Keratinocyte (primary cell): ENCODE results near the gene FAF1. TPM values are rescaled to one million over a fixed set of nuclear protein-coding genes. Genes with fewer than 3 reads are reported as not detected.

ENCODE experiments used
- DNase-seq: peaks from one replicate; pipeline ENCODE4 v3.0.0-alpha.2; 2011; ENCODE audit warnings: low read depth, missing footprints, low spot score
- FAIRE-seq: peaks from 2 replicates; lab custom pipeline; 2011; peaks lifted over from hg19 to GRCh38; lab: Jason Lieb, UNC
- H2AFZ ChIP-seq: 2 replicates; pipeline ENCODE4 v1.6.0; 2012; ENCODE audit warnings: low read length, control low read depth, inconsistent platforms; ENCODE audit not compliant: control insufficient read depth
- H3K27ac ChIP-seq: 2 replicates; pipeline ENCODE4 v1.5.1; 2011; ENCODE audit warnings: low read length; ENCODE audit not compliant: control insufficient read depth, insufficient read depth
- H3K27me3 ChIP-seq: 3 replicates; pipeline ENCODE4 v1.6.0; 2011; ENCODE audit warnings: low read length; ENCODE audit not compliant: control insufficient read depth, insufficient read depth; ENCODE audit errors: extremely low read depth
- H3K36me3 ChIP-seq, 2 experiments: 2 replicates in 1 of 2; 3 replicates in 1 of 2; pipeline ENCODE4 v1.5.1; 2011; ENCODE audit warnings: low read length in 2 of 2, mild to moderate bottlenecking in 1 of 2; ENCODE audit not compliant: control insufficient read depth in 2 of 2, insufficient read depth in 2 of 2; ENCODE audit errors: extremely low read depth in 1 of 2
- H3K4me1 ChIP-seq: 3 replicates; pipeline ENCODE4 v1.5.1; 2011; ENCODE audit warnings: low read length; ENCODE audit not compliant: control insufficient read depth, insufficient read depth; ENCODE audit errors: extremely low read depth
- H3K4me2 ChIP-seq: 3 replicates; pipeline ENCODE4 v1.6.0; 2011; ENCODE audit warnings: low read depth, low read length; ENCODE audit not compliant: control insufficient read depth, insufficient read depth; ENCODE audit errors: extremely low read depth
- H3K4me3 ChIP-seq, 3 experiments: fragments of 200-600 bp in 1 of 3; sonication (generic) in 1 of 3; 2 replicates in 2 of 3; 3 replicates in 1 of 3; pipeline ENCODE4 v1.5.1; 2011 to 2016; ENCODE audit warnings: low read length in 3 of 3, mild to moderate bottlenecking in 3 of 3, control low read depth in 2 of 3, inconsistent platforms in 1 of 3, low read depth in 1 of 3, mixed read lengths in 1 of 3, mixed run types in 1 of 3, moderate library complexity in 1 of 3; ENCODE audit not compliant: control insufficient read depth in 2 of 3, insufficient read depth in 2 of 3; ENCODE audit errors: extremely low read depth in 1 of 3
- H3K79me2 ChIP-seq: 2 replicates; pipeline ENCODE4 v1.6.0; 2012; ENCODE audit warnings: low read length; ENCODE audit not compliant: control insufficient read depth, insufficient read depth
- H3K9ac ChIP-seq: 3 replicates; pipeline ENCODE4 v1.6.0; 2011; ENCODE audit warnings: low read length; ENCODE audit not compliant: control insufficient read depth, insufficient read depth; ENCODE audit errors: extremely low read depth
- H3K9me1 ChIP-seq: 3 replicates; pipeline ENCODE4 v1.6.0; 2011; ENCODE audit warnings: low read length; ENCODE audit not compliant: control insufficient read depth, insufficient read depth; ENCODE audit errors: extremely low read depth
- H3K9me3 ChIP-seq: 2 replicates; pipeline ENCODE4 v1.5.1; 2012; ENCODE audit warnings: low read depth, low read length; ENCODE audit not compliant: control insufficient read depth
- H4K20me1 ChIP-seq: 3 replicates; pipeline ENCODE4 v1.6.0; 2011; ENCODE audit warnings: low read length; ENCODE audit not compliant: control insufficient read depth, insufficient read depth; ENCODE audit errors: extremely low read depth
- CTCF ChIP-seq, 3 experiments: IDR thresholded peaks in 1 of 3; conservative IDR thresholded peaks in 1 of 3; optimal IDR thresholded peaks in 1 of 3; 2 replicates in 2 of 3; 3 replicates in 1 of 3; pipeline versions ENCODE3 to v1.5.1; 2011; ENCODE audit warnings: low read length in 3 of 3, mild to moderate bottlenecking in 3 of 3, moderate library complexity in 2 of 3, control low read depth in 1 of 3, inconsistent platforms in 1 of 3; ENCODE audit not compliant: insufficient read depth in 2 of 3; ENCODE audit errors: extremely low read depth in 1 of 3
- EZH2 ChIP-seq: IDR thresholded peaks from one replicate; pipeline ENCODE4 v1.6.1; 2012; ENCODE audit warnings: inconsistent platforms, mild to moderate bottlenecking, low read length, moderate library complexity
- dilution Hi-C: fragments of 300-500 bp; cut with MboI; formaldehyde crosslinking; loops from one replicate; pipeline ENCODE4 v1.7.0; 2020; ENCODE audit warnings: low sequenced_read_pairs; ENCODE audit not compliant: extremely low pct_ligation_motif_present
- polyA plus RNA-seq, 5 experiments: library from polyadenylated mRNA; depleted of rRNA in 3 of 5; stranded (reverse) in 3 of 5; stranded (forward) in 1 of 5; unstranded in 1 of 5; fragments of >200 nt; gene quantifications; 1 replicate in 1 of 5; 2 replicates in 3 of 5; 3 replicates in 1 of 5; pipeline versions ENCODE4 v1.2.1 to v1.2.3, GENCODE V29; 2011 to 2012; ENCODE audit warnings: missing spikeins in 2 of 5, low read depth in 1 of 5, low replicate concordance in 1 of 5

FAF1 gene
- polyA plus RNA-seq, 1 donor (not counting 4 experiments of a cell fraction or from before 2014, with no cell fraction given), result 33.1 TPM

- TF ChIP-seq EZH2, result no peak
- no peak for TF ChIP-seq CTCF (optimal IDR thresholded peaks at IDR 0.05 in 1 of 3, IDR thresholded peaks at IDR 0.05 in 1 of 3, conservative IDR thresholded peaks at IDR 0.05 in 1 of 3; ENCODE audit: extremely low read depth in 1 of 3, insufficient read depth in 2 of 3, low read length in 3 of 3)
- Histone ChIP-seq H3K36me3 (no peaks in the 10 kb centered on the region), H3K9ac (no peak overlapping the region), H3K4me3 (peak overlapping the region in 1 of 3 experiments; percentile 41), H3K27ac (peak overlapping the region; percentile 40), H4K20me1 (no peaks in the 10 kb centered on the region), H3K9me1 (no peaks in the 10 kb centered on the region), H3K79me2 (no peaks in the 10 kb centered on the region), H2AFZ (no peak overlapping the region), H3K27me3 (no peaks in the 10 kb centered on the region), H3K4me2 (peak overlapping the region; percentile 60), H3K9me3 (no peaks in the 10 kb centered on the region), H3K4me1 (peaks cover 16% of the 10 kb centered on the region)
- FAIRE-seq (peak; percentile 93), DNase-seq (peak; percentile 32)
- dilution Hi-C loops, result no loop called here
These were observed 254.4 kb downstream of the FAF1 start for GRCh38 chr1:50705699-50706098.

GRCh38 chr1:50705041-50705440, 255.0 kb downstream of the FAF1 start:
- no peak for DNase-seq
- H3K4me3 ChIP-seq, result no peak overlapping the region
- no peak overlapping the region for H3K27ac ChIP-seq
- H3K9me1 ChIP-seq, result no peaks in the 10 kb centered on the region
- no peak for FAIRE-seq
- no peak overlapping the region for H3K9ac ChIP-seq
- no peaks in the 10 kb centered on the region for H3K27me3 ChIP-seq
- H4K20me1 ChIP-seq, result no peaks in the 10 kb centered on the region
- no peaks in the 10 kb centered on the region for H3K9me3 ChIP-seq
- peaks cover 16% of the 10 kb centered on the region for H3K4me1 ChIP-seq
- dilution Hi-C loops, result no loop called here
- H2AFZ ChIP-seq, result no peak overlapping the region
- peak overlapping the region; percentile 60 for H3K4me2 ChIP-seq
- no peaks in the 10 kb centered on the region for H3K79me2 ChIP-seq
- no peaks in the 10 kb centered on the region for H3K36me3 ChIP-seq
- no peak for TF ChIP-seq CTCF (optimal IDR thresholded peaks at IDR 0.05 in 1 of 3, IDR thresholded peaks at IDR 0.05 in 1 of 3, conservative IDR thresholded peaks at IDR 0.05 in 1 of 3; ENCODE audit: extremely low read depth in 1 of 3, insufficient read depth in 2 of 3, low read length in 3 of 3)
- TF ChIP-seq EZH2, result no peak
